Hematopoietic multipotent progenitor cell treated with erythropoietin and hydrocortisone succinate and interleukin-3 and kit ligand, for 15 days (in vitro differentiated cells): Measurements from ENCODE around the gene MYMK.

Experiments used
- DNase-seq: peaks from one replicate; pipeline ENCODE4 v3.0.0-alpha.2; 2015; ENCODE audit warnings: low spot score

Gene MYMK

GRCh38 chr9:133534346-133535291, 9.9 kb upstream of the MYMK start, which contains the start of gene ADAMTSL2:
Gene ADAMTSL2 (plus strand): TSS chr9:133534704. CDS start chr9:133536713, 2,009 bp downstream.
- DNase-seq: no peak

- DNase-seq: no peak
Observed at GRCh38 chr9:133533857-133534256, 9.1 kb upstream of the MYMK start.

- peak; percentile 38 for DNase-seq
Observed at GRCh38 chr9:133532937-133533668, 8.3 kb upstream of the MYMK start.

- DNase-seq: no peak
Observed at GRCh38 chr9:133531293-133531692, 6.5 kb upstream of the MYMK start.

GRCh38 chr9:133529874-133530273, 5.1 kb upstream of the MYMK start:
- DNase-seq: no peak

- no peak for DNase-seq
Observed at GRCh38 chr9:133529457-133529856, 4.7 kb upstream of the MYMK start.

GRCh38 chr9:133528876-133529241, 4.1 kb upstream of the MYMK start:
- DNase-seq: no peak

- no peak for DNase-seq
Observed at GRCh38 chr9:133528001-133528875, 3.5 kb upstream of the MYMK start.

- DNase-seq: no peak
Observed at GRCh38 chr9:133527444-133527920, 2.7 kb upstream of the MYMK start.

- DNase-seq: no peak
Observed at GRCh38 chr9:133526721-133527321, 2.1 kb upstream of the MYMK start.

GRCh38 chr9:133525677-133526076, 918 bp upstream of the MYMK start:
- DNase-seq: no peak

GRCh38 chr9:133524146-133524545, 613 bp downstream of the MYMK start:
- no peak for DNase-seq

- DNase-seq: no peak
Observed at GRCh38 chr9:133523106-133523505, 1.7 kb downstream of the MYMK start.

GRCh38 chr9:133522073-133522910, 2.5 kb downstream of the MYMK start:
- DNase-seq: peak; percentile 71

GRCh38 chr9:133521122-133522072, 3.4 kb downstream of the MYMK start:
- peak; percentile 43 for DNase-seq

GRCh38 chr9:133520121-133520835, 4.5 kb downstream of the MYMK start:
- DNase-seq: no peak

GRCh38 chr9:133519693-133520092, 5.1 kb downstream of the MYMK start:
- DNase-seq: no peak

- DNase-seq: no peak
Observed at GRCh38 chr9:133518706-133519449, 5.9 kb downstream of the MYMK start.
